Measurements from ENCODE around the gene CARTPT.

Gene CARTPT

DNA sequence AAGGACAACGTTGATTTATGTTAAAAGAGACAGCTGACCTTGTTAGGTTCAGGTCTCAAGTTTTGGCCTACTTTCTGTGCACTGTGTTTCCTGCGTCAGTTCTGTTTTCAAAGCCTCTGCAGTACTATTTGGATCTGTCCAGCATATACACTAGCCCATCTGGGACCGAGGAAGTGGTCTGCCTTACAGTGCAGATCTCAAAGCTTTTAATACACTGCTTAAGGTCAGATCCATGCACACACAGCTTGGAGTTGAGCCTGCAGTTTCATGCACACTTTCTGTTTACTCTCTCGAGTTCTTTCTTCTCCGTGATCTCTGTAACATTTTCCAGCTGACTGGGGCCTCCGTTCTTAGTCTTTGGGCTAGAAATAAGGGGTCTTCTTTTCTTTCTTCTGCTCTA, 24.1 kb downstream of the CARTPT start:
- no peak overlapping the region for H3K4me3 Mint-ChIP-seq
- H3K27ac Mint-ChIP-seq (ENCODE audit: low read depth), result no peak overlapping the region
- ATAC-seq (replicated peaks; ENCODE audit: extremely low read depth, poor library complexity, severe bottlenecking), result no peak
- no peaks in the 10 kb centered on the region for H3K4me1 Mint-ChIP-seq
- no peak for DNase-seq (ENCODE audit: low spot score in 2 of 2)
- no peaks in the 10 kb centered on the region for H3K36me3 Mint-ChIP-seq (ENCODE audit: insufficient read depth)
- no peaks in the 10 kb centered on the region for H3K9me3 Mint-ChIP-seq
- H3K27me3 Mint-ChIP-seq, result peaks cover 12% of the 10 kb centered on the region

DNA sequence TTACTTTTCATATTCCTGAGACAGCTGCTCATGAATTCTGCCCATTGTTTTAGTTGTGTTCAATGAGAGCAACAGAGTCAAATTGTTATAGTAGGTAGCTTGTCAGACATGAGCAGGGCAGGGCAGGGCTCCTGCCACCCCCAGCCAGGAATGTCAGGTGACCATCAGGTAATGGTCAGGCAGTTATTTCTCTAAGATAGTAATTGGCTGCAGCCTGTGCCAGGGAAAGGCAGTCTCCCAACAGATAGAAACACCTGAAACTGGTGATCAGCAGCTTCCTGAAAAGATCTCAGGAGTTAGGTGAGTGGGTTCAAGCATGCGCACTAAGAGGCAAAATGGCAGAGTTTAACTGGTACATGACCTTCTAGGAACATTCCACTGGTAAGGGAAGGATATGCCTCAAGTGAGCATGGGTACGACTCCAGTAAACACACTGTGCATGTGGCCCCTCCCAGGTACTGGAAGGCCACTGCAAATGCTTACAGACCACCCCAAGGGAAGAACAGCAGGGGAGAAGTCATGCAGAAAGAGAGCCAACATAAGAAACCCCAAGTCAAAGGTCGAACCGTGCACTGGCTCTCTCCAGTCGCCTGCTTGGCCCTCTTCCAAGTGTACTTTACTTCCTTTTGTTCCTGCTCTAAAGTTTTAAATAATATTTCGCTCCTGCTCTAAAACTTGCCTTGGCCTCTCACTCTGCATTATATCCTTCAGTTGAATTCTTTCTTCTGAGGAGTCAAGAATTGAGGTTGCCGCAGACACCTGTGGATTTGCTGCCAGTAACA, 25.1 kb downstream of the CARTPT start:
- Mint-ChIP-seq H3K4me3 (no peak overlapping the region), H3K27ac (ENCODE audit: low read depth) (no peak overlapping the region), H3K9me3 (no peaks in the 10 kb centered on the region), H3K36me3 (ENCODE audit: insufficient read depth) (no peaks in the 10 kb centered on the region), H3K4me1 (no peaks in the 10 kb centered on the region), H3K27me3 (peaks cover 12% of the 10 kb centered on the region)
- DNase-seq (ENCODE audit: low spot score in 2 of 2), result no peak
- ATAC-seq (replicated peaks; ENCODE audit: extremely low read depth, poor library complexity, severe bottlenecking), result no peak

DNA sequence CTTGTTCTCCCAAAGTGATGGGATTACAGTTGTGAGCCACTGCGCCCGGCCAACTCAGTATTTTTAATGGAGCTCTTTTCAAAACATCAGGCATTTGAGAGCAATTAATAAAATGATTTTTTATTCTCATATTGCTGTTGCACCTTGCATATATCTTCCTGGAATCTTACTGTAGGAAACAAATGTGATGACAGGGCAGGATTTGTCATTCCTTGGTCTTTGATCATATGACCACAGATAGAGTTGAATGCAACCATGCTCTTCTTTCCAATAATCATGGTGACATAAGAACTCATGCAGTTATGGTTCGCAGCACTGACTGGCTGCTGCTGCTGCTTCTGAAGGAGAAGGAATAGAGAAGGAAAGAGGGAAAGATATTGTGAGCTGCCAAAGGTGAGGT, 28.1 kb downstream of the CARTPT start:
- no peaks in the 10 kb centered on the region for H3K4me1 Mint-ChIP-seq
- H3K27ac Mint-ChIP-seq (ENCODE audit: low read depth), result no peak overlapping the region
- no peak overlapping the region for H3K4me3 Mint-ChIP-seq

DNA sequence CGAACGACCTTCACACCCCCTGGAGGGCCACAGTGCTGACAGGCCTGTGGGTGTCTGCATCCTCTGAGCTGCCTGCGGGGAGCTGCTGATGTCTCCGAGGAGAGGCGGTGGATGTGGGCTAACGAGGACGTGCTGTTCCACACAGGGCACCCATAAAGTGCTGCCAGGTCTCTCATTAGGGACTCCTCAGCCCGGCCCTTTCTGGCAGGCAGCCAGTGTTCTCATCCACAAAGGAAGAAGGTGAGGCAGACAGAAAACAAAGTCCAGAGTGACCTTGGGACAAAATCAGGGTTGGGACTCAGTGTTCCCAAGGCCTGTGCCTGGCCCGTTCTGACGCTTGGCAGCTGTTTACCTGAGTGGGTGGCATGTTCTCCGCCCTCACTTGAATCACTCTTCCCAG, 29.3 kb downstream of the CARTPT start:
- DNase-seq (ENCODE audit: low spot score in 2 of 2), result no peak
- no peaks in the 10 kb centered on the region for H3K4me1 Mint-ChIP-seq
- H3K27me3 Mint-ChIP-seq, result no peaks in the 10 kb centered on the region
- H3K36me3 Mint-ChIP-seq (ENCODE audit: insufficient read depth), result no peaks in the 10 kb centered on the region
- no peaks in the 10 kb centered on the region for H3K9me3 Mint-ChIP-seq
- no peak for ATAC-seq (replicated peaks; ENCODE audit: extremely low read depth, poor library complexity, severe bottlenecking)
- H3K4me3 Mint-ChIP-seq, result no peak overlapping the region
- no peak overlapping the region for H3K27ac Mint-ChIP-seq (ENCODE audit: low read depth)

More for the DNA sequence above, 28.1 kb downstream of the CARTPT start:
- ATAC-seq (replicated peaks; ENCODE audit: extremely low read depth, poor library complexity, severe bottlenecking) (no peak), DNase-seq (ENCODE audit: low spot score in 2 of 2) (no peak)
- Mint-ChIP-seq H3K36me3 (ENCODE audit: insufficient read depth) (no peaks in the 10 kb centered on the region), H3K9me3 (no peaks in the 10 kb centered on the region), H3K27me3 (peaks cover under 1% of the 10 kb centered on the region)

DNA sequence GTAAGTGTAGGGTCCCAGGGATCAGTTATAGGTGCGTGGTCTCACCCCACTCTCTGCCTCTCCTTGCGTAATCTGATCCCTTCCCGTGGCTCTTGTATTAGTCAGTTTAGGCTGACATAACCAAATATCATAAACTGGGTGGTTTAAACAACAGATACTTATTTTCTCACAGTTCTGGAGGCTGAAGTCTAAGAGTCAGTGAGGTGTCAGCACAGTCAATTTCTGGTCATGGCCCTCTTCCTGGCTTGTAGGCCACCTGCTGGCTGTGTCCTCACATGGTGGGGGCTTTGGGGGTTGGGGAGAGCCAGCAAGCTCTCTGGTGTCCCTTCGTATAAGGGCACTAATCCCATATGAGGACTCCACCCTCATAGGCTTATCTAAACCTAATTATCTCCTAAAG, 32.3 kb downstream of the CARTPT start:
- DNase-seq (ENCODE audit: low spot score in 2 of 2), result no peak

DNA sequence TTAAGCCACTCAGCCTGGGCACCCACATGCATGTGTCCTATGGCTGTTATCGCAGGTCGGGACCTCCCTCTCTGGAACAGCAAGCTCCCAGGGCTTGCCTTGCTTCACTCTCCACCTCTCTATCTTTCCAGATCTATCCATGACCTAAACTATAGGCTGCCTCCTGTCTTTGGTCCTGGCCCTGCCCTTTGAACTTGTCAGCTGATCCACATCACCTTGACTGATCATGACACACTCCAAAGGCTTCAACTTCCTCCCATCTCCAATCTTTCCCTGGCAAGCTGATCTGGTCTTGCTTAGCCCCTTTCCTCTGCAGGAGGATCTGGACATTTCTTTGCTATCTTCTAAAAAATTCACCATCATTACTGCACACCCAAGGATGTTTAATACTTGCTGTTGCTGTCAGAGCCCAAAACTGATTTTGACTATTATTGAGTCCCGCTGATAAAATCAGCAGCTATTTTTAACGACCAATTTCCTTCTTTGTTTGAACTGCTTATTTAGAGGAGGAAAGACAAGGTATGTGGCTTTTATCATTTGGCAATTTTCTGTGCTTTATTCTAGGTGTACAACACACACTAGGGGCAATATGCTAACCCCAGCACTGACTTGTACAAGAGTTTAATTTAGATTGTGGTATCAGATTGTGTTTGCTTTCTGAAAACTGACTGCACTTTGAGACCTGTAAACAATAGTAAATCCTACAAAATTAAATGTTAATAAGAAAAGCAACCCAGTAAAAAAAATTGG, 33.5 kb downstream of the CARTPT start:
- H3K4me1 Mint-ChIP-seq, result no peaks in the 10 kb centered on the region
- H3K9me3 Mint-ChIP-seq, result no peaks in the 10 kb centered on the region
- ATAC-seq (replicated peaks; ENCODE audit: extremely low read depth, poor library complexity, severe bottlenecking) (no peak), DNase-seq (ENCODE audit: low spot score in 2 of 2) (no peak)
- H3K36me3 Mint-ChIP-seq (ENCODE audit: insufficient read depth), result no peaks in the 10 kb centered on the region
- no peaks in the 10 kb centered on the region for H3K27me3 Mint-ChIP-seq
- H3K4me3 Mint-ChIP-seq, result no peak overlapping the region
- H3K27ac Mint-ChIP-seq (ENCODE audit: low read depth), result no peak overlapping the region

More for the DNA sequence above, 32.3 kb downstream of the CARTPT start:
- Mint-ChIP-seq H3K4me3 (no peak overlapping the region), H3K36me3 (ENCODE audit: insufficient read depth) (no peaks in the 10 kb centered on the region), H3K27ac (ENCODE audit: low read depth) (no peak overlapping the region), H3K9me3 (no peaks in the 10 kb centered on the region), H3K27me3 (no peaks in the 10 kb centered on the region), H3K4me1 (no peaks in the 10 kb centered on the region)
- ATAC-seq (replicated peaks; ENCODE audit: extremely low read depth, poor library complexity, severe bottlenecking), result no peak

DNA sequence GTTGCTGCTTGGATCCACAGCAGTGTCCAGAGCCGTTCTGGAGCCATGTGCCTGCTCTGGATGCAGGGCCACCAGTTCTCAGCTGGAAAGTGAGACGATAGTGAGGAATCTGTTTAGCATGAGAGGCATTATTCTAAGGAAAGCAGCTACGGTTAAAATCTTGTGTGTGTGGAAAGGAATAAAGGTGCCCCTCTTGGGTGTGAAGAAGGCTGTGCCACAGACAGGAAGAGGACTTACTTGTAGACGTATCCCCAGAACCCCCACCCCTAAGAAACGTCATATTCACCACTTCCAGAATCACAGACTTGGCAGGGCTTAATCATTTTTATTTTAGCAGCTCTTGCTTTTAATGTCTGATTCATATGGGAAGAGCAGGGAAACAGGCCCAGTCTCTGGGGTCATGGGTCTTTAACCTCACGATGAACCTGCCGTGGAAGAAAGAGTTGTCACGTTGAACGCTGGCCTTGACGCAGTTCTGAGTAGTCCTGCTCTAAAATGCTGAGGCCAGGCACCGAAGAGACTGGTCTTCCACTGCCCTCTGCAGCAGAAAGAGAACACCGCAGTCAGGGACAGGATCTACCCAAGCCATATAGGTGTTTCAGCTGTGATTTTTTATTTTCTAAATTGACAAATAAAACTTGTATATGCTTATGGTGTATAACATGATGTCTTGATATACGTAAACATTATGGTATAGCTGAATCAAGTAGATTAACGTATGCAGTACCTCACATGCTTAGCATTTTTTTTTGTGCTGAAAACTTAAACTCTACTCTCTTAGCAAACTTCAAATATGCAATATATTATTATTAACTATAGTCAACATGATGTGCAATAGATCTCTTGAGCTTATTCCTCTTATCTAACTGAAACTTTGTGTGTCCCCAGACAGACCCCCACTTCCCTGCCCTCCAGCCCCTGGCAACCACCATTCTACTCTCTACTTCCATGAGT, 38.8 kb downstream of the CARTPT start:
- H3K36me3 Mint-ChIP-seq (ENCODE audit: insufficient read depth), result no peaks in the 10 kb centered on the region
- H3K4me3 Mint-ChIP-seq, result peak overlapping the region; percentile 20
- DNase-seq (ENCODE audit: low spot score in 2 of 2) (peak in 1 of 2 donors; percentile 12), ATAC-seq (replicated peaks; ENCODE audit: extremely low read depth, poor library complexity, severe bottlenecking) (peak; percentile 80)
- H3K27ac Mint-ChIP-seq (ENCODE audit: low read depth), result no peak overlapping the region
- H3K9me3 Mint-ChIP-seq, result no peaks in the 10 kb centered on the region
- no peaks in the 10 kb centered on the region for H3K4me1 Mint-ChIP-seq
- peaks cover 10% of the 10 kb centered on the region for H3K27me3 Mint-ChIP-seq

DNA sequence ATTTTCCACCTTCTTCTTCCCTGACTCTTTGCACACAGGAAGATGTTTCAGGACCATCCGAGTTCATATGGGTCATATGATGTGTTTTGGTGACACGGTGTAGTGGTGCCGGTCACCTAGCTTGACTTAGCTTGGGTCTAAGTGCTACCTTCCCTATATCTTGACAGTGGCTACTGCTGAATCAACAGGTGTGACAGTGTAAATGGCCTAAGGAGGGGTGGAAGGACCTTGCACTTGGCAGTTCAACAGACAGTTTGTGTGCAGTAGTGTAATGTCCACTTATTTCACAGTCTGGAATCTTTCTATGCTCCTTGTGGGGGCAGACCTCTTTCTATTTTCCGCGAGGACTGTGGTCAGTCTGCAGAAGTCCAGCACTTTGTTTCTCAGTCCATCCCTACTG, 43.8 kb downstream of the CARTPT start:
- no peaks in the 10 kb centered on the region for H3K36me3 Mint-ChIP-seq (ENCODE audit: insufficient read depth)
- H3K4me3 Mint-ChIP-seq, result no peak overlapping the region
- DNase-seq (ENCODE audit: low spot score in 2 of 2), result no peak
- ATAC-seq (replicated peaks; ENCODE audit: extremely low read depth, poor library complexity, severe bottlenecking), result no peak
- H3K27me3 Mint-ChIP-seq, result peaks cover 30% of the 10 kb centered on the region
- no peaks in the 10 kb centered on the region for H3K9me3 Mint-ChIP-seq
- H3K4me1 Mint-ChIP-seq, result no peaks in the 10 kb centered on the region
- no peak overlapping the region for H3K27ac Mint-ChIP-seq (ENCODE audit: low read depth)

DNA sequence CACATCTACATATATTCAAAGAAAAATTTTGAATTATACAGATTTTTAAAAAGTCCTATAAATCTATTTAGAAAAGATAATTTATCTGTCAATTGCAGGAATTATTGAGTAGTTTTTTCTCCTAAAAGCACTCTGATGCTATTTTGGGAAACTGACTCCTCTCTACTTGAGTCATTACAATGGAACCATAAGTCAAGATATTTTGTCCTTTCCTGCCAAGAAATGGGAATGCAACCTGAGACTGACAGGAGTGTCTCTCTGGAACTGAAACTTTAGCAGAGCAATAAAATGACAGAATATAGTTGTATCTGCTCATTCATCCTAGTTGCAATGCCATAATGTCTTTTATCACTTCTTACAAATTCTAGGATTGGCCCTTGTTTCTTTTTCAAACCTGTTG, 48.6 kb downstream of the CARTPT start:
- no peak overlapping the region for H3K27ac Mint-ChIP-seq (ENCODE audit: low read depth)
- no peak for ATAC-seq (replicated peaks; ENCODE audit: extremely low read depth, poor library complexity, severe bottlenecking)
- no peaks in the 10 kb centered on the region for H3K9me3 Mint-ChIP-seq
- peaks cover 22% of the 10 kb centered on the region for H3K27me3 Mint-ChIP-seq
- no peaks in the 10 kb centered on the region for H3K4me1 Mint-ChIP-seq
- no peak overlapping the region for H3K4me3 Mint-ChIP-seq
- H3K36me3 Mint-ChIP-seq (ENCODE audit: insufficient read depth), result no peaks in the 10 kb centered on the region
- DNase-seq (ENCODE audit: low spot score in 2 of 2), result no peak

DNA sequence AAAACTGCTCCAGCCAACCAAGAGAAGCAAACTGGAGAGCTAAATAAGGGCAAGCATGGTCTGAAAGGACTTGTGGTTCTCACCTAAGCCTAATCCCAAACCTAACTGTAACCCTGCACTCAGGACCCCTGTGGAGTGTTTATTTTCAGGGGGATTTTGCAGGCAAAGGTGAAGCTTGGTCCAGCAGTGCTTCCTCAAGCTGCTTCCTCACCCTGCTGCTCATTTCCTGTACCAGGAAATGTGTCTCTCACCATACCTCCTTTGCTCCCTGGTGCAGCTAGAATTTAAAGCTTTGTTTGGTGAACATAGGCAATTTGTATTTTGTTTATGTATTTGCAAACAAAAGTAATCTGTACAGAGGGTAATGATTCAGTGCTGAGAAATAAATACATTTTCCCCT, 50.2 kb downstream of the CARTPT start:
- Mint-ChIP-seq H3K4me1 (no peaks in the 10 kb centered on the region), H3K36me3 (ENCODE audit: insufficient read depth) (no peaks in the 10 kb centered on the region), H3K4me3 (no peak overlapping the region), H3K9me3 (no peaks in the 10 kb centered on the region), H3K27me3 (peaks cover 30% of the 10 kb centered on the region), H3K27ac (ENCODE audit: low read depth) (no peak overlapping the region)
- DNase-seq (ENCODE audit: low spot score in 2 of 2) (no peak), ATAC-seq (replicated peaks; ENCODE audit: extremely low read depth, poor library complexity, severe bottlenecking) (no peak)

DNA sequence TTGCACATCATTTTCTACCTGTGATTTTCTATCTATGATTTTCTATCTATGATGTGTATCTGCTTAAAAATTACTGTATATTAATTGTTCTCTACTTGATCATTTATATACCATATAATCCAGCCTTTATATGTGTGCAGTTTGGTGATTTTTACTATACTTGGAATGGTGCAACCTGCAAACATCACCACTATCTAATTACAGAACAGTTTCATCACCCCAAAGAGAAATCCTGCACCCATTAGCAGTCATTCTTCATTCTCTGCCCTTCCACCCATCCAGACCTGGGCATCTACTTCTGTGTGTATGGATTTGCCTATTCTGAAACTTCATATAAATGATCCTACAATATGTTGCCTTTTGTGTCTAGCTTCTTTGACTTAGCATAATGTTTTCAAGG, 51.3 kb downstream of the CARTPT start:
- no peaks in the 10 kb centered on the region for H3K4me1 Mint-ChIP-seq
- H3K4me3 Mint-ChIP-seq, result no peak overlapping the region
- no peaks in the 10 kb centered on the region for H3K9me3 Mint-ChIP-seq
- no peak for ATAC-seq (replicated peaks; ENCODE audit: extremely low read depth, poor library complexity, severe bottlenecking)
- no peak overlapping the region for H3K27ac Mint-ChIP-seq (ENCODE audit: low read depth)
- no peaks in the 10 kb centered on the region for H3K36me3 Mint-ChIP-seq (ENCODE audit: insufficient read depth)
- peaks cover 25% of the 10 kb centered on the region for H3K27me3 Mint-ChIP-seq
- no peak for DNase-seq (ENCODE audit: low spot score in 2 of 2)

Measured in central memory CD8-positive, alpha-beta T cell (primary cell).